Esophagus muscularis mucosa (tissue), 4 donors: Measurements from ENCODE around the gene PTAR1. TPM values are rescaled to one million over a fixed set of nuclear protein-coding genes. Genes with fewer than 3 reads are reported as not detected.

ENCODE experiments used
- DNase-seq: peaks from one replicate; pipeline ENCODE4 v3.0.0-alpha.2; 2017; ENCODE audit errors: extremely low spot score
- H3K27ac ChIP-seq, 4 donors: fragments of 200-600 bp; sonication (generic); replicated peaks in 1 of 4; 1 replicate in 3 of 4; 2 replicates in 1 of 4; pipeline ENCODE4 v1.5.1; 2016 to 2019; ENCODE audit warnings: mild to moderate bottlenecking in 1 of 4
- H3K27me3 ChIP-seq, 4 donors: fragments of 200-600 bp; sonication (generic); one replicate each; pipeline versions ENCODE4 v1.5.1 to v1.6.0; 2016 to 2019
- H3K36me3 ChIP-seq, 4 donors: fragments of 200-600 bp; sonication (generic); one replicate each; pipeline ENCODE4 v1.5.1; 2016 to 2019
- H3K4me1 ChIP-seq, 4 donors: fragments of 200-600 bp; sonication (generic); one replicate each; pipeline ENCODE4 v1.5.1; 2016 to 2019
- H3K4me3 ChIP-seq, 4 donors: fragments of 200-600 bp; sonication (generic); 1 replicate in 2 of 4; 2 replicates in 2 of 4; pipeline ENCODE4 v1.5.1; 2016 to 2019; ENCODE audit warnings: mild to moderate bottlenecking in 4 of 4, moderate library complexity in 1 of 4
- H3K9me3 ChIP-seq, 4 donors: fragments of 200-600 bp; sonication (generic); 1 replicate in 3 of 4; 2 replicates in 1 of 4; pipeline ENCODE4 v1.5.1; 2016 to 2019
- CTCF ChIP-seq, 3 experiments: fragments of 200-600 bp in 2 of 3; fragments of 450-650 bp in 1 of 3; sonication (generic) in 2 of 3; IDR thresholded peaks; one replicate each; pipeline ENCODE4 v1.5.1; 2017 to 2019; ENCODE audit warnings: antibody characterized with exemption in 3 of 3, mild to moderate bottlenecking in 2 of 3, moderate library complexity in 1 of 3
- EP300 ChIP-seq: sonication (generic); formaldehyde crosslinking; IDR thresholded peaks from one replicate; pipeline ENCODE4 v1.6.1; 2017; ENCODE audit warnings: antibody characterized with exemption
- POLR2A ChIP-seq: fragments of 450-650 bp; IDR thresholded peaks from one replicate; pipeline ENCODE4 v1.6.1; 2017; ENCODE audit warnings: antibody characterized with exemption, moderate library complexity, mild to moderate bottlenecking, low read depth
- POLR2AphosphoS5 ChIP-seq, 2 donors: sonication (generic); formaldehyde crosslinking; IDR thresholded peaks; one replicate each; pipeline ENCODE4 v1.6.1; 2017; ENCODE audit warnings: antibody characterized with exemption in 2 of 2
- WGBS: methylation state at CpG from one replicate; pipeline ENCODE4 v1.1.5; 2018; 5-methylcytosine and 5-hydroxymethylcytosine counted together
- intact Hi-C: fragments of 100-400 bp; cut with DNase I; formaldehyde crosslinking; loops from one replicate; pipeline ENCODE4 v1.15.1; 2023
- total RNA-seq, 4 donors: library from RNA; depleted of rRNA; stranded (reverse); fragments of >200 nt; gene quantifications; one replicate each; pipeline versions ENCODE4 v1.1.0 to v1.2.1, GENCODE V29; 2016

PTAR1 gene
- total RNA-seq, 4 donors from 2014 or later, result 47.7 to 68.5 (median 49.7) TPM

DNA sequence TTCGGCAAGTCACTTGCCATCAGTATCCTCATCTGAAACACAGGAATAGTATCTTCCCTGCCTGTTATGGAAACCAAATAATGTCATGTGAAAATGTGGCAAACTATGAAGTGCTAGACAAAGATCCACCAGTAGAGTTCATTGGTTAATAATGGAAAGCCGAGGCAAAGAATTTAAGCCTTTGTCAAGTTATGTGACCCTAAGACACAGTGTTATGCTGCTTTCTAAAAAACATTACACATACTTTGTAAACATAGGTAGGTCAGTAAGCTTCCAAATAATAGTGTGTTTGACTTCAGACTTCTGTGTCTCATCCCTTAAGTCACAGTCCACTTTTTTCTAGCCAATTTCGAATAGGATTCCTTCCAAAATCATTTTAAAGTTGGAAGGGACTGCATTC, 6.0 kb downstream of the PTAR1 start:
- peaks cover 7 to 75% (median 54%) of the 10 kb centered on the region in 4 donors for H3K4me1 ChIP-seq
- no peaks in the 10 kb centered on the region for H3K27me3 ChIP-seq
- WGBS, result 95% methylated on average over 3 of the region's 3 CpGs
- intact Hi-C loops, result no loop called here
- H3K4me3 ChIP-seq, result no peak overlapping the region
- TF ChIP-seq EP300 (no peak), CTCF (IDR thresholded peaks at IDR 0.05) (no peak), POLR2AphosphoS5 (IDR thresholded peaks at IDR 0.05) (no peak), POLR2A (no peak)
- no peak for DNase-seq
- no peak overlapping the region for H3K27ac ChIP-seq
- no peaks in the 10 kb centered on the region for H3K9me3 ChIP-seq
- peaks cover 0 to 12% (median 4%) of the 10 kb centered on the region in 4 donors for H3K36me3 ChIP-seq

DNA sequence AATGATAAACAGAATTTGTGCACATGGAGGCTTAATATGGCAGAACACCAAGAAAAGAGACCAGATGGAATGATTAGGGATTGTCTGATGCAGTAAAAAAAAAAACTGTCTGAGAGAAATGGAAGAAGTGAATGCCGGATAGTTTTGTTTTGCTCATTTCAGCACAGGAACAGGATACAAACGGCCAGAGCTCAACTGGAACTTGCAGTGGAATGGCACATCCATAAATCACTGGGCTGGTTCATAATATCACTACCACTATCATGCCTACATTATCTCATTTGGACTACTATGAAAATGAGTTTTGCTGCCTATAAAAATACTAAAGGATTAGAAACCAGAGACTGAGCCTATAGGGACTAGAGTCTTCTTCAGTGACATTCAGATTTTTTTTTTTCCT, 9.7 kb downstream of the PTAR1 start:
- Histone ChIP-seq H3K4me1 (peaks cover 2 to 82% (median 37%) of the 10 kb centered on the region in 4 donors), H3K27ac (no peak overlapping the region)

GRCh38 chr9:69748304-69748703, 11.5 kb downstream of the PTAR1 start:
- Histone ChIP-seq H3K4me1 (peaks cover 2 to 72% (median 32%) of the 10 kb centered on the region in 4 donors), H3K4me3 (no peak overlapping the region), H3K27me3 (no peaks in the 10 kb centered on the region), H3K36me3 (peaks cover 0 to 29% (median 8%) of the 10 kb centered on the region in 4 donors), H3K27ac (no peak overlapping the region), H3K9me3 (no peaks in the 10 kb centered on the region)
- intact Hi-C loops, result no loop called here
- WGBS, result 50% methylated on average over 2 of the region's 2 CpGs
- DNase-seq, result no peak
- TF ChIP-seq CTCF (IDR thresholded peaks at IDR 0.05) (no peak), POLR2A (no peak), POLR2AphosphoS5 (IDR thresholded peaks at IDR 0.05) (no peak), EP300 (no peak)

More for the DNA sequence above, 9.7 kb downstream of the PTAR1 start:
- no peaks in the 10 kb centered on the region for H3K27me3 ChIP-seq
- no peak overlapping the region for H3K4me3 ChIP-seq
- H3K9me3 ChIP-seq, result no peaks in the 10 kb centered on the region
- DNase-seq, result no peak
- WGBS, result 70% methylated on average over 2 of the region's 2 CpGs
- H3K36me3 ChIP-seq, result peaks cover 0 to 21% (median 8%) of the 10 kb centered on the region in 4 donors
- TF ChIP-seq EP300, result no peak
- no peak for TF ChIP-seq CTCF (IDR thresholded peaks at IDR 0.05)
- TF ChIP-seq POLR2A, result no peak
- no peak for TF ChIP-seq POLR2AphosphoS5 (IDR thresholded peaks at IDR 0.05)
- intact Hi-C loops, result no loop called here

DNA sequence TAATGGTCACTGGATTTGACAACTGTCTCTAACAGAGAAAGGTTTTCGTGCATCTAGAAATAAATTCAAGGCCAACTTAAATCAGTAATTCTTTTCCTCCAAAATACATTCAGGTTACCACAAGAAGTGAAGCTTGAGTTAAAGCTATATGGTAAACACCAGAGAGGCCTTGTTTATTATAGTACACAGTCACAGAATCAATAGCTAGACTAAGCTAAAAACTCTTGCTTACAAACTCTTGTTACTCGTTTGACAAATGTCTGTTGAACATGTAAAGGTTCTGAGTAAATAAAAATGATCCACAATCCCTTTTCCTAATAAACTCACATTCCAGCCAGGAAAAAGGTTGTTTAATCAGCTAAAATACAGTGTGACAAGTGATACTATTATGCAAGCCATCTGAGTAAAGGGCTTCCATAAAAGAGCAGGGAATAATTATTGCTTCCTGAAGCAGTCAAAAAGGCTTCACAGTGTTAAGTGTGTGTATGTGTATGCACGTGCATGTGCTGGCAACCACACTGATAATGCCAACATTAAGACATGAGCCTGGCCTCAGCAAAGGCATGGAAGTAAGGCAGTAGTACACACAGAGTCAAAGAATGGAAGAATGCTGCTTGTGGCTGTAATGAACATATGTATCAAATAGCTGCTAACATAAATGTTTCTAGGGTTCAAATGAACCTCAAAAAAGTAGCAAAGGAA, 12.8 kb downstream of the PTAR1 start:
- DNase-seq, result no peak
- WGBS, result 64% methylated on average over 3 of the region's 3 CpGs
- Histone ChIP-seq H3K4me1 (peaks cover 2 to 66% (median 26%) of the 10 kb centered on the region in 4 donors), H3K36me3 (peaks cover 0 to 29% (median 8%) of the 10 kb centered on the region in 4 donors), H3K27ac (no peak overlapping the region), H3K4me3 (no peak overlapping the region), H3K9me3 (no peaks in the 10 kb centered on the region), H3K27me3 (no peaks in the 10 kb centered on the region)
- intact Hi-C loops, result no loop called here
- TF ChIP-seq EP300 (no peak), POLR2AphosphoS5 (IDR thresholded peaks at IDR 0.05) (no peak), CTCF (IDR thresholded peaks at IDR 0.05) (no peak), POLR2A (no peak)
